Kidney (tissue), 14 donors: ENCODE results near the gene HSP90AB1. TPM values are rescaled to one million over a fixed set of nuclear protein-coding genes. Genes with fewer than 3 reads are reported as not detected.

ENCODE experiments used
- DNase-seq, 5 donors: peaks; one replicate each; pipeline ENCODE4 v3.0.0-alpha.2; 2013 to 2020
- FAIRE-seq: peaks from 2 replicates; lab custom pipeline; 2012; peaks lifted over from hg19 to GRCh38; lab: Jason Lieb, UNC
- H3K27ac ChIP-seq, 2 donors: one replicate each; pipeline ENCODE4 v1.7.0; 2013; ENCODE audit warnings: low read depth in 2 of 2, low read length in 2 of 2, inconsistent platforms in 1 of 2
- H3K27me3 ChIP-seq: one replicate; pipeline ENCODE4 v1.7.1; 2013; ENCODE audit warnings: low read length, inconsistent platforms; ENCODE audit not compliant: control insufficient read depth, insufficient read depth
- H3K36me3 ChIP-seq, 3 donors: one replicate each; pipeline versions ENCODE4 v1.7.0 to v1.7.1; 2013; ENCODE audit warnings: low read length in 3 of 3, control low read depth in 1 of 3, inconsistent platforms in 1 of 3; ENCODE audit not compliant: insufficient read depth in 3 of 3, control insufficient read depth in 2 of 3
- H3K4me1 ChIP-seq, 3 donors: one replicate each; pipeline versions ENCODE4 v1.7.0 to v1.7.1; 2013; ENCODE audit warnings: low read length in 3 of 3, inconsistent platforms in 1 of 3, low read depth in 1 of 3; ENCODE audit not compliant: control insufficient read depth in 2 of 3, insufficient read depth in 2 of 3
- H3K4me3 ChIP-seq, 3 donors: one replicate each; pipeline versions ENCODE4 v1.7.0 to v1.8.1; 2013; ENCODE audit warnings: low read length in 3 of 3, control low read depth in 1 of 3, inconsistent platforms in 1 of 3
- H3K9ac ChIP-seq, 3 donors: one replicate each; pipeline versions ENCODE4 v1.7.0 to v1.7.1; 2013; ENCODE audit warnings: low read length in 3 of 3, control low read depth in 1 of 3, inconsistent platforms in 1 of 3
- H3K9me3 ChIP-seq, 3 donors: one replicate each; pipeline versions ENCODE4 v1.7.0 to v1.7.1; 2013; ENCODE audit warnings: low read length in 3 of 3, control low read depth in 1 of 3, inconsistent platforms in 1 of 3; ENCODE audit not compliant: control insufficient read depth in 2 of 3, insufficient read depth in 1 of 3
- CTCF ChIP-seq: IDR thresholded peaks from 3 replicates; pipeline ENCODE4 v1.5.1; 2012; ENCODE audit warnings: mild to moderate bottlenecking, moderate library complexity, borderline replicate concordance; ENCODE audit not compliant: insufficient read depth; ENCODE audit errors: extremely low read depth
- intact Hi-C: fragments of 100-400 bp; cut with DNase I; formaldehyde crosslinking; loops from one replicate; pipeline ENCODE4 v1.11.1; 2022
- polyA plus RNA-seq: library from polyadenylated mRNA; stranded (reverse); fragments of 350-450 nt; fragmentation: Illumina TruSeq; extraction: RNeasy Lipid Tissue Mini Kit (QIAGEN cat#74804); gene quantifications from one replicate; pipeline ENCODE4 v1.2.3, GENCODE V29; 2014; ENCODE audit warnings: low read depth, low replicate concordance; ENCODE audit not compliant: insufficient read depth
- total RNA-seq: library from RNA; stranded (reverse); fragmentation: NEBNext Ultra II Directional; extraction: Animal tissue kit (Norgen Biotek cat#: 25700); gene quantifications from one replicate; pipeline ENCODE4 v1.2.1, GENCODE V29; 2021
- donor health status: control.
- donor health status: control.
- donor health status: control.
- donor health status: control.
- donor health status: control.
- donor health status: DM: yes; HTN: yes; CAD: no.
- donor health status: Normal renal cell carcinoma (clear cell type).

HSP90AB1 gene
- total and polyA plus RNA-seq, 2 donors from 2014 or later = 499 to 551 TPM

GRCh38 chr6:44201200-44201599 lies 45.7 kb upstream of the HSP90AB1 start:
- FAIRE-seq (no peak), DNase-seq (peak in 1 of 5 donors; percentile 48)

GRCh38 chr6:44201638-44202303 lies 45.1 kb upstream of the HSP90AB1 start:
- peaks cover 0 to 6% (median 0%) of the 10 kb centered on the region in 3 donors for H3K4me1 ChIP-seq
- no peak overlapping the region for H3K9ac ChIP-seq
- H3K27ac ChIP-seq = no peak overlapping the region
- H3K27me3 ChIP-seq = no peaks in the 10 kb centered on the region
- no peaks in the 10 kb centered on the region for H3K9me3 ChIP-seq
- FAIRE-seq = no peak
- no peak for TF ChIP-seq CTCF
- intact Hi-C loops = no loop called here
- H3K36me3 ChIP-seq = no peaks in the 10 kb centered on the region
- peak in 1 of 5 donors; percentile 43 for DNase-seq
- H3K4me3 ChIP-seq = no peak overlapping the region

More at GRCh38 chr6:44201200-44201599, 45.7 kb upstream of the HSP90AB1 start:
- H3K27me3 ChIP-seq = no peaks in the 10 kb centered on the region
- no peak overlapping the region for H3K9ac ChIP-seq
- H3K4me3 ChIP-seq = no peak overlapping the region
- no peak overlapping the region for H3K27ac ChIP-seq
- intact Hi-C loops = no loop called here
- no peaks in the 10 kb centered on the region for H3K36me3 ChIP-seq
- TF ChIP-seq CTCF = no peak
- H3K9me3 ChIP-seq = no peaks in the 10 kb centered on the region
- peaks cover 0 to 6% (median 0%) of the 10 kb centered on the region in 3 donors for H3K4me1 ChIP-seq

DNA sequence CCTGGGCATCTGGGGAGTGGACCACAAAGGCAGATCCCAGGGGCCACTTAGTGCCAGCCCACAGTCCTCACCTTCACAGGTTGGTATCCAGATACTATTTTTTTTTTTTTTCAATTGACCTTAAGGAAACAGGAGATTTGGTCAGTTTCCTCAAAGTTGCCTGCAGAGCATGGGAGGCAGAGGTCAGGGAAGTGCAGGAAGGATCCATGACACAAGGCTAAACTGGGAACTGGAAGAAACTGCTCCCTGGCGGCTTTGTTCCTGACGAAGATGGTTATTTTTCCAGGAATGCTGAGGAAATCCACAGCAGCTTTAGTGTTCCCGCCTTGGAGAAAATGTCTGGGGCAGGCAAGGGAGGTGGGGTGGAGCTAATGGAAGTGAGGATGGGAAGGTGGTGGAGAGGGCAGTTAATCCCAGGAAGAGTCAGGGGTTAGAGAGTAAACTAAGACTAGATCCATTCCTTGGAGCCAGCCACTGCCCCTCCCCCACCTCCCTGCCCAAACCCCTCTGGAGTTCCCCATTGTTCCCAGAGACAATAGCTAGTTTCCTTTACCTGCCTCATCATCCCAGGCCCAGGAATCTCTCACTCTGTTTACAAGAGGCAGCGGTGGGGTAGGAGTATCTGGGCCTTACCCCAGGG lies 44.4 kb upstream of the HSP90AB1 start:
- peak overlapping the region in 1 of 2 donors; percentile 43 for H3K27ac ChIP-seq
- H3K4me1 ChIP-seq = peaks cover 0 to 6% (median 0%) of the 10 kb centered on the region in 3 donors
- no peak for FAIRE-seq

More for the DNA sequence above, 44.4 kb upstream of the HSP90AB1 start:
- no peak for TF ChIP-seq CTCF
- intact Hi-C loops = no loop called here
- no peaks in the 10 kb centered on the region for H3K36me3 ChIP-seq
- peak in 1 of 5 donors; percentile 28 for DNase-seq
- no peak overlapping the region for H3K4me3 ChIP-seq
- no peaks in the 10 kb centered on the region for H3K27me3 ChIP-seq
- H3K9me3 ChIP-seq = no peaks in the 10 kb centered on the region
- H3K9ac ChIP-seq = no peak overlapping the region
